ENCODE measurements around the gene NECTIN1.
A peak's percentile ranks its signal among the peaks of the same experiment; 100 is the strongest.

Gene NECTIN1

DNA sequence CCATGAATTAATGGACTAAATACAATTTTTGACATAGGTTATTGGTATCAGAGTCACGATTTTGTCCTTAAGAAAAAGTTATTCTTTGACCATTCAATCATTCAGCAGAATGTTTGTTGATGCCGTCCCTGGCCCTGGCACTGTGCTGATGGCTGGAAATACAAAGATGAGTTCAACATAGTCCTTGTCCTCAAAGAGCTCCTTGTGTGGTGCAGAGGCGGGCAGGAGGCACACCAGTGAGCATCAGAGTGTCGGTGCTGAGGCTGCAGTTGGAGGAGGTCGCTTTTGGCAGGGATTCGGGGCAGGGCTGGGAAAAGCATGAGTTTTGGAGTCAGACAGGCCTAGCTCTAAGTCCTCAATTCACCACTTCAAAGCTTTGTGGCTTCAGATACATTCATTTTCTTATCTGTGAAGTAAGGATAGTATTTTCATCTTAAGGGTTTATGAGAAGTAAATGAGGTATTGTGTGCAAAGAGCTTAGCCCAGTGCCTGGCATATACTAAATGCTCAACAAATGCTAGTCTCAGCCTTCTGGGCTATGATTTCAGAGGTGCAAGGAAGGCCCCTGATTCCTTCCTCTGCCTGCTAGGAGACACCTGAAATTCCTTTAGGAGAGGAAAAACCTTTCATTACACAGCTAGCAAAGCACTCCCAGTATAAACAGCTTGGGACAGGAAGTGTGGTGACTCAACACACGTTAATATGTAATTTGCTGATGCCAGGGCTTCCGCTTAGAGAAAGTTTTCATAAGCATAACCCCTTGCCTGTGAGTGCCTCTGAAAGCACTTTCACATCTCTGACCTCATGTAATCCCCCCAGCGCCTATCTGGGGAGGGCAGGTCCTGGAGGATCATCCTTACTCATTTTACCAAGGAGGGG, 113.8 kb downstream of the NECTIN1 start:
- Histone ChIP-seq H3K4me1 (ENCODE audit: control insufficient read depth in 1 of 2, insufficient read depth in 1 of 2, low read depth in 1 of 2, low read length in 1 of 2) (peaks cover 11 to 27% of the 10 kb centered on the region in 2 experiments), H3K27ac (peak overlapping the region; percentile 75), H3K36me3 (no peaks in the 10 kb centered on the region), H3K27me3 (no peaks in the 10 kb centered on the region), H3K4me3 (ENCODE audit: low read depth in 1 of 2, low read length in 1 of 2) (no peak overlapping the region), H3K9me3 (no peaks in the 10 kb centered on the region)
- TF ChIP-seq, protein P1, sequence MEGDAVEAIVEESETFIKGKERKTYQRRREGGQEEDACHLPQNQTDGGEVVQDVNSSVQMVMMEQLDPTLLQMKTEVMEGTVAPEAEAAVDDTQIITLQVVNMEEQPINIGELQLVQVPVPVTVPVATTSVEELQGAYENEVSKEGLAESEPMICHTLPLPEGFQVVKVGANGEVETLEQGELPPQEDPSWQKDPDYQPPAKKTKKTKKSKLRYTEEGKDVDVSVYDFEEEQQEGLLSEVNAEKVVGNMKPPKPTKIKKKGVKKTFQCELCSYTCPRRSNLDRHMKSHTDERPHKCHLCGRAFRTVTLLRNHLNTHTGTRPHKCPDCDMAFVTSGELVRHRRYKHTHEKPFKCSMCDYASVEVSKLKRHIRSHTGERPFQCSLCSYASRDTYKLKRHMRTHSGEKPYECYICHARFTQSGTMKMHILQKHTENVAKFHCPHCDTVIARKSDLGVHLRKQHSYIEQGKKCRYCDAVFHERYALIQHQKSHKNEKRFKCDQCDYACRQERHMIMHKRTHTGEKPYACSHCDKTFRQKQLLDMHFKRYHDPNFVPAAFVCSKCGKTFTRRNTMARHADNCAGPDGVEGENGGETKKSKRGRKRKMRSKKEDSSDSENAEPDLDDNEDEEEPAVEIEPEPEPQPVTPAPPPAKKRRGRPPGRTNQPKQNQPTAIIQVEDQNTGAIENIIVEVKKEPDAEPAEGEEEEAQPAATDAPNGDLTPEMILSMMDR (IDR thresholded peaks at IDR 0.05) = no peak

DNA sequence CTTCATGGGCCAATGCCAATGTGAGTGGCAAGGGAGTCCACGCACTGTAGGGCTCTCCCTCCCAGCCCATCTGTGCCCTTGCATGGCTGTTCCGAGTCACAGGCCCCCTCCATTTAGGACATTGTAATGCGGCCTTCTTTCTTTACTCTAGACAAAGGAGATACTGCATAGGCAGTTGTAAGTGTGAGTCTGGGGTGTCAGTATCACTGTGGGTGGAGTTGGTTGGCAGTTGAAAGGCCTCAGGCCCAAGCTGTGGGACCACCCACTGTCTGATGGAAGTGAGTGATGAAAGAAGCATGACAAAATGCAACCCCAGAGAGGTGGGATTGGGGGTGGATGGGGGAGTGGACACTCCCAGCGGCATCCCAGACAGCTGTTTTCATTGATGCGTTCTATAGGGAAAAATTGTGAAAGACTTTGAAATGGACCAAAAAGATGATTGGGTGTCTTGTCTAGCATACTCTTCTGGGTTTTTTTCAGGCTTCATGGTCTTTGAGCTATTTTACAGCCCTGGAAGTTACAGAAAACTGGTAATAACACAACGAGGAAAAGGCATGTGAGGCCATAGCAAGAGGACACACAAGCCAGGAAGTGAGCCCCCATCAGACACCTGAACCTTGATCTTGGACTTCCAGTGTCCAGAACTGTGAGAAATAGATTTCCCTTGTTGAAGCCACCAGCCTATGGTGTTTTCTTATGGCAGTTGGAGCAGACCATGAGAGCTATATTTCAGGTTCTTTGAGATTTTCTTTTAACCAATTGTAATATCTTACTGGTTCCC, 114.6 kb downstream of the NECTIN1 start:
- Histone ChIP-seq H3K4me1 (ENCODE audit: control insufficient read depth in 1 of 2, insufficient read depth in 1 of 2, low read depth in 1 of 2, low read length in 1 of 2) (peaks cover 11 to 27% of the 10 kb centered on the region in 2 experiments), H3K9me3 (no peaks in the 10 kb centered on the region), H3K4me3 (ENCODE audit: low read depth in 1 of 2, low read length in 1 of 2) (no peak overlapping the region), H3K36me3 (no peaks in the 10 kb centered on the region), H3K27ac (no peak overlapping the region), H3K27me3 (no peaks in the 10 kb centered on the region)
- TF ChIP-seq, protein P1 (IDR thresholded peaks at IDR 0.05) = no peak

DNA sequence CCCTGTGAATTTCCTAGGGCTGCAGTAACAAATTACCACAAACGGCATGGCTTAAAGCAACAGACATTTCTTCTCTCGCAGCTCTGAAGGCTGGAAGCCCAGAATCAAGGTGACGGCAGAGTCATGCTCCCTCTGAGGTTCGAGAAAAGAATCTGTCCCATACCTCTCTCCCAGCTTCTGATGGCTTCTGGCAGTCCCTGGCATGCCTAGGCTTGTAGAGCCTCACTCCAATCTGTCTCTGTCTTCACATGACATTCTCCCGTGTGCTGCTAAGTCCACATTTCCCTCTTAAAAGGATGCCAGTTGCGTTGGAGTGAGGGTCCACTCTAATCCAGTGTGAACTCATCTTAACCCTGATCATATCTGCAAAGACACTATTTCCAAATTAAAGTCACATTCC, 116.2 kb downstream of the NECTIN1 start:
- H3K9me3 ChIP-seq = no peaks in the 10 kb centered on the region
- H3K36me3 ChIP-seq = no peaks in the 10 kb centered on the region
- H3K4me3 ChIP-seq (ENCODE audit: low read depth in 1 of 2, low read length in 1 of 2) = no peak overlapping the region
- no peaks in the 10 kb centered on the region for H3K27me3 ChIP-seq
- TF ChIP-seq, protein P1 (IDR thresholded peaks at IDR 0.05) = no peak
- H3K4me1 ChIP-seq (ENCODE audit: control insufficient read depth in 1 of 2, insufficient read depth in 1 of 2, low read depth in 1 of 2, low read length in 1 of 2) = peaks cover 11 to 19% of the 10 kb centered on the region in 2 experiments
- H3K27ac ChIP-seq = no peak overlapping the region

DNA sequence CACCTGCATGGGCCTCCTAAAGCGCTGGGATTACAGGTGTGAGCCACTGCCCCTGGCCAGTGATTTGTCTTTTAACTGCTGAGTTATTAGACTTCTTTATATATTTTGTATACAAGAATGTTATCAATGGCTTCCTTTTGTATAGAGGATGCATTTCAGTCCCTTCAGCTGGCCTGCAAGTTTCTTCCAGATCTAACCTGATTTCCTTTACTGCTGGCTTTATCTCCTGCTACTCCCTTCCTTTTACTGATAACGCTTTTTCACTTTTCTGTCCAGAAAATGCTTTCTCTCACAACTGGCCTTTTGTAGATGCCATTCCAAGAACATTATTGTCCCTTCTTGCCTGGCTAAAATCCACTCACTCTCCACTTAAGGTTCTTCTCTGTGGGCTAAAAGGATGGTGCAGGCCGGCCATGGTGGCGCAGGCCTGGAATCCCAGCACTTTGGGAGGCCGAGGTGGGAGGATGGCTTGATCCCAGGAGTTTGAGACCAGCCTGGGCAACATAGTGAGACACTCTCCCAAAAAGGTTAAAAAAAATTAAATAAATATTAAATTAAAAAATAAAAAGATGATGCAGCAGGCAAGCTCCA, 118.1 kb downstream of the NECTIN1 start:
- Histone ChIP-seq H3K27me3 (peaks cover 10% of the 10 kb centered on the region), H3K4me1 (ENCODE audit: control insufficient read depth in 1 of 2, insufficient read depth in 1 of 2, low read depth in 1 of 2, low read length in 1 of 2) (peaks cover 10 to 11% of the 10 kb centered on the region in 2 experiments), H3K27ac (no peak overlapping the region)

DNA sequence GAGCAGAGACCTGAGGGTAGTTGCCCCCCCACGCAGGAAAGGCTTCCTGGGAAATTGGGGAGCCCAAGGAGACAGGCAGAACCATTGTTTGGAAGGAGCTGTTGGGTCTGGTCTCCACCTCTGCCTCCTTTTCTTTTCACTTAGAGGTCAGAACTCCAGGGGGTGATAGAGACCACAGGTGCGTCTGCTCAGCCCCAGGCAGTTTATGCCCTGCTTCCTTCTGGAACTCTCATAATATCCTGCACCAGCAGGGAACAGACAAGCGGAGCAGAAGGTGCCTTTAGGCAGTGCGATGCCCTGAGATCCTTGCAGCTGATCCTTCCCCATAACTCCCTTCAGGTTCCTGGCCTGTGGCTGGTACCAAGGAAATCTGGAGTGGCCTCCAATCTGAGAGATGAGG, 120.2 kb downstream of the NECTIN1 start:
- Histone ChIP-seq H3K9me3 (no peaks in the 10 kb centered on the region), H3K27me3 (peaks cover 10% of the 10 kb centered on the region), H3K36me3 (no peaks in the 10 kb centered on the region), H3K4me3 (ENCODE audit: low read depth in 1 of 2, low read length in 1 of 2) (no peak overlapping the region), H3K27ac (no peak overlapping the region), H3K4me1 (ENCODE audit: control insufficient read depth in 1 of 2, insufficient read depth in 1 of 2, low read depth in 1 of 2, low read length in 1 of 2) (no peaks in the 10 kb centered on the region)
- TF ChIP-seq, protein P1 (IDR thresholded peaks at IDR 0.05) = no peak

More for the DNA sequence above, 118.1 kb downstream of the NECTIN1 start:
- Histone ChIP-seq H3K4me3 (ENCODE audit: low read depth in 1 of 2, low read length in 1 of 2) (no peak overlapping the region), H3K9me3 (no peaks in the 10 kb centered on the region), H3K36me3 (no peaks in the 10 kb centered on the region)
- TF ChIP-seq, protein P1 (IDR thresholded peaks at IDR 0.05) = no peak

All from neutrophil (primary cell).